ENCODE data around the gene MAP6.
A peak's percentile ranks its signal among the peaks of the same experiment; 100 is the strongest.
"Not testable (repeated sequence)": the region's sequence is repeated elsewhere in the genome, so short reads cannot be mapped to it uniquely, and the experiment has no call there.

Gene MAP6

GRCh38 chr11:75593286-75593915 is 75.4 kb downstream of the MAP6 start:
- DNase-seq (ENCODE audit: low read depth in 1 of 2, low spot score in 1 of 2): no peak

- no peak for DNase-seq (ENCODE audit: low read depth in 1 of 2, low spot score in 1 of 2)
Observed at GRCh38 chr11:75592715-75593114, 76.1 kb downstream of the MAP6 start.

DNA sequence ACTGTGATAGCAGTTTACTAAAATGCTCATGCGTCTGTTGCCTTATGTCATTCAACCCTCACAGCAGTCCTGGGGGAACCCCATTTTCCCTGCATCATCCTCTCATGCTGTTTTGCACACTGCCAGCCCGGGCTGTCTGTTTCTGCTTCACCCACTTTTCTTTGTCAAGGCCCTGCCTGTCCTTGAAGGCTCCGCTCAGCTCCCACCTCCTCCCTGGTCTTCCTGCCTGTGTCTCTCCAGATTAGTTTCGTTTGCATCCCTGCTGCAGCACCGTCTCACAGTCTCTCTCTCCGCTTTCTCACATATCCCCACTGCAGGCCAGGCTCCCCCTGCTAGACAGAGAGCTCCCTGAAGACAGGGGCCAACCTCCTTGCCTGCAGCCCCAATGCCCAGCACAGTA is 76.9 kb downstream of the MAP6 start:
- DNase-seq (ENCODE audit: low read depth in 1 of 2, low spot score in 1 of 2): no peak

DNA sequence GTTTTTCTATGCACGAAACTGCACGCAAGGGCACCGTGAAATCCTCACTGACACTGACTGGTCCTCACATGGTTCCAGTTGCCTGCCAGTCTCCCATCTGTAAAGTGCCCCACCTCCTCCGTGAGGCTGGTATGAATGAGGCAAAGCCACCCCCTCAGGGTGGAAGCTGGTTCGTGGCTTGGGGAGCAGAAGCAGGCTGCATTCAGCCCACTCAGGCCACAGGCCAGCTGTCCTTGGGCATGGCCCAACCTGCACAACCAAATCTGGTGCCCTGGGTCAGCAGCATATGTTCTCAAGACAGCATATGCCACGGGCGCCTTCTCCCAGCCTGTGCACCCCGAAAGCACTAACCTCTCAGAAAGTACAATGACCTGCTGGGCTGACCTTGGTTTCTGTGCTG is 77.5 kb downstream of the MAP6 start:
- DNase-seq (ENCODE audit: low read depth in 1 of 2, low spot score in 1 of 2): no peak

DNA sequence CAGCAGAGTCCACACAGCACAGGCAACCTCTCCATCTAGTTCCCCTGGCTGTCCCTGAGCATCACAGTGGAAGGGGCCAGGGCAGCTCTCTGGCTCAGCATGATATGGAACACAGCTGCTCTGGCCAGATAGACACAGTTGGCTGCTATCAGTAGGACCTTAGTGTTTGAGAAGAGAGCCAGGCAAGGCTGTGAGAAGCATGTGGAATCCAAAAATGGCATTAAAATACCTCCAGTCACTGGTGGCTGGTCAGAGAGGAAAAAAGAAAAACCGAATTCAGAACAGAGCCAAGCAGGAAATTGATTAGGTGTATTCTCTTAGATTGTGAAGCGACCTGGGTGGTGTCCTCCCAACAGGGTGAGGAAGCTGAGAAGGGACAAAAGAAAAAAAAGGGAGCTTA is 78.9 kb downstream of the MAP6 start:
- no peak for DNase-seq (ENCODE audit: low read depth in 1 of 2, low spot score in 1 of 2)

DNA sequence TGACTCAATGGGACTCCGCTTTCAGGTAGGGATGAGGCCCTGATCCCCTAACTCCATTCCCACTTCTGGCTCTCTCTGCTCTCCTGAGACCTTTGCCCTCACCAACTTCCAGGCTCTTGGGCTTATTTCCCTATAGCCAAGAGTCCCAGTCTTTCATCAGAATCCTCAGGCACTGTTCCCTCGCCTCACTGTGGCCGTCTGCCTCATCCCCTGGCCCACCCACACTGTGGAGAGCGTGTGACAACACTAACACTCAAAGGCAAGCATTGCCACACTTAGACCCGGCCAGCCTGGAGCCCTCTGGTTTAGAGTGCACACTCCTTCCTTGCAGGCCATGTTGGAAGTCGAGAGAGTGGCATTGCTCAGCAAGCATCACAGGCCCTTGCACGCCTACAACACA is 79.8 kb downstream of the MAP6 start:
- no peak for DNase-seq (ENCODE audit: low read depth in 1 of 2, low spot score in 1 of 2)

DNA sequence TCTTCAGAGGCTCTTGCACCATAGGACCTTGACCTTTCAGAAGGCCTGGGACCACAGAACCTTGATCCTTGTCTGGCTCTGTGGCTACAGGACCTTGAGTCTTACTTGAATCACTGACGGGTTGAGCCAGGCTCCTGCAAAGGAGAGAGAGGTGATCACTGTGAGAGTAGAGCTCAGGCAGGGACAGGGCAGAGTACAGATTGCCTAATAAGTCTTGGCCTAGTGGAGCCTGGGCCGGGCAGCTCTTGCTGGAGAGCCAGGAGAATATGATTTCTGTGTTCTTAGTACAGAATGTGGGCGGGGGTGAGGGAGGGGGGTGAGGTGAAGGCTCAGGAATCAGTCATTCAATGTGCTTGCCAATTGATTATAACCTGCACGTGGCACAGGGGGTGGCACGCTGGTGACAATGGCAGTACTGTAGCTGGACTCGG is 80.8 kb downstream of the MAP6 start:
- DNase-seq (ENCODE audit: low read depth in 1 of 2, low spot score in 1 of 2): no peak

- no peak for DNase-seq (ENCODE audit: low read depth in 1 of 2, low spot score in 1 of 2)
Observed at GRCh38 chr11:75586395-75586794, 82.4 kb downstream of the MAP6 start.

DNA sequence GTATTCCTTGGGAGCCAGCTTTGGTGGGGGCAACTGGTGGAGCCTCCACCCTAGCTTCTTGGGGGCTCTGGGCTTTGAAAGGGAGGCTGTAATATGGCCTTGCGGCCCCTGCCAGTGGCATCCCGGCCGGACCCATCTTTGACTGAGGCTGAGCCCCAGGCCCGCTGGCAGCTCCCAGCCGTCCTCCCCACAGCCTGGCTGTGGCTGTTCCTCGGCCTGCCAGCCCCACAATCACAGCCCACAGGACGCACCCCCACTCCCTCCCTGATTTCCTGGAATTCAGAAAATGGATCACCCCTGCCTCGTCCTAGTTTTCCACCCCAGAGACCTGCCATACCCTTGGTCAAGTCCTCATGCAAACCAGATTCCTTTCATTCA is 83.6 kb downstream of the MAP6 start:
- no peak for DNase-seq (ENCODE audit: low read depth in 1 of 2, low spot score in 1 of 2)

DNA sequence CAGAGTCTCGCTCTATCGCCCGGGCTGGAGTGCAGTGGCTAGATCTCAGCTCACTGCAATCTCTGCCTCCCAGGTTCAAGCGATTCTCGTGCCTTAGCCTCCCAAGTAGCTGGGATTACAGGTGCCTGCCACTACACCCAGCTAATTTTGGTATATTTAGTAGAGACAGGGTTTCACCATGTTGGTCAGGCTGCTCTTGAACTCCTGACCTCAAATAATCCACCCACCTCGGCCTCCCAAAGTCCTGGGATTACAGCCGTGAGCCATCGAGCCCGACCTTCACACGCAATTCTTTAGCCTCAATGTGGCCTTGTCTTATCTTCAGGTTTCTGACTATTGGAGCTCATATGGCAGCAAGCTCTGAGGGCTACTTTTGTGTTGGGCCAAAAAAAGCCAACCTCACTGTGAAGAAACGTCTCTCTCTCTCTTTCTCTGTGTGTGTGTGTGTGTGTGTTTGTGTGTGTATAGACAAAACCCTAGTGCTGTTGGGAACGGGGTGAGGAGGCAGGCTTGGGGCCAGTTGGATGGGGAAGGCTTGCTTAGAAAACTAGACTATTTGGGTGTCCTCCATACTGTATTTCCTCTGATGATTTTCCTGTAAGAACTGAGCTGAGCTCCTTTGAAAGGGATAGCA is 84.1 kb downstream of the MAP6 start:
- not testable (repeated sequence) for DNase-seq (ENCODE audit: low read depth in 1 of 2, low spot score in 1 of 2)

DNA sequence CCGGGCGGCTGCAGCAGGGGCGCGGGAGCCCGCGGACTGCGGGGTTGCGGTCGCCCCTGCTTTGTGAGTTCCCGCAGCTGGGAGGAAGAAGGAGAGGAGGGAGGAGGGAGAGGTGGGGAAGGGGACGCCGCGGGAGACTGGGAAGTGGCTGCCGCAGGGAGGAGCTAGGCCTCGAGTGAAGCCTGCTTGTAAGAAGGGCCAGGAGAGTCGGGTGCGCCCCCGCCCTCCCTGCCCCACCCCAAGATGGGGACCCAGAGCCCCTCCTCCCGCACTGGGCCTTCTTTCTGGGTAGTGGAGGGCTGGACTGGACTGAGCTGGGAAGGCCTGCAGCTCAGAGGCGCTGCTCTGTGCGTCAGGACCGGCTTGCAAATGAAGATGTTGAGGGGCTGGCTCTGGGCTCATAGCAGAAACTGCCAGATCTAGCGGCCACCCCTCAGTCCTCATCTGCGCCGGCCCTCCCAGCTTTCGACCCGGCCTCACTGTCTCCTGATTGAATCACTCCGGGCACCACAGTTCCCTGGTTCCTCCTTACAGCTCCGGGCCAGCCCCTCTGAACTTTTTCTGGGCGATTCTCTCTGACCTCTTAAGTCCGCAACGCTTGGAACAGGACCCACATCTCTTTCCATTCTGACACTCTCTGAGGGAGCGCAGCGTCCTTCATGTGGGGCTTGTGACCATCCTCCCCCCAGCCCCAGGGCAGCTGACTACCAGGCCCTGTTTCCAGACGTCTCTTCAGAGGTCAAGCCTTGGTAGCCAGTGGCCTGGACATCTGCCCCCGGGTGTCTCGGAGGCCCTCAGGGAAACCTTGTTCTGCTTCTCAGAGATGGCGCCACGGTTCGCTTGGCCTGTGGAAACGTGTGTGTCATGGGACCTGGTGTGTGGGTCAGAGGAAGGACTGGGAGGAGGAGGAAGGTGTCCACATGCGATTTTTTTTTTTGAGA is 84.8 kb downstream of the MAP6 start:
- no peak for DNase-seq (ENCODE audit: low read depth in 1 of 2, low spot score in 1 of 2)

DNA sequence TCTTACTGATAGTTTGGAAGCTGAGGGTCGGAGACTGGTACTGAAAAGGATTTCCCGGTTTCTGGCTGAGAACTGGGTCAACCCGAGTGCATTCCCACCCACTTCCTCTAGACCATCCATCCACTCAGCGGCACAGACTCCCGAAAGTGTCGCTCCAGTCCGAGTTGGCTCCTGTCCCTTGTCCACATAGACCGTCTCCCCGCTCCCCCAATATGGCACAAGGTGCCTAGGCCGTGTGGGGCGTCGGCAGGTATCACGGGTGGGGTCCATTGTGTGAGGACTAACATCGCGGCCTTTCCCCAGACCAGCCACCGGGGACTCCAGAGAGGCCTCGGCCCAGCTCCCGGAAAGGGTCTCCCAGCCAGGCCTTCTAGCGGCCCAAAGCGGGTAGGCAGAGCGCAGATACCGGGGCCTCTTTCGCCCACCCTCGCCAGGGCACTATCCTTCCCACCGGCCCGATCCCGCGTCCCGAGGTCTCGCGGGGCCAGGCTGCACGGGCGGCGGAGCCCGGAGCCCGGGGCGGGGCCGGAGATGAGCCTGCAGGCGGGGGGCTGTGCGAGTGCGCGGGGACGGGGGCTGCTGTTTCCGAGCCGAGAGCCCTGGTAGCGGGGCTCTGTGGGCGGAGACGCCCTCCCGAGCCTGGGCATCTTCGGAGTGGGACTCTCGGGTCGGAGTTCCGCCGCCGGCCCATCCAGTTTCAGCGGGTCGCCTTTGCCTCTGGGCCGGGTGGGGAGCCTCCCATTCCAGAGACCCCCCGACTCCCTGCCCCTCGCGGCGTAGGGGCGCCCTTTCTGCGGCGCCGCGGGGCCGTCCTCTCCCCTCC is 85.7 kb downstream of the MAP6 start:
- peak; percentile 24 to 44 for DNase-seq (ENCODE audit: low read depth in 1 of 2, low spot score in 1 of 2)

GRCh38 chr11:75582506-75582894 is 86.3 kb downstream of the MAP6 start:
- DNase-seq (ENCODE audit: low read depth in 1 of 2, low spot score in 1 of 2): no peak

GRCh38 chr11:75579841-75580240 is 89.0 kb downstream of the MAP6 start:
- DNase-seq (ENCODE audit: low read depth in 1 of 2, low spot score in 1 of 2): no peak

DNA sequence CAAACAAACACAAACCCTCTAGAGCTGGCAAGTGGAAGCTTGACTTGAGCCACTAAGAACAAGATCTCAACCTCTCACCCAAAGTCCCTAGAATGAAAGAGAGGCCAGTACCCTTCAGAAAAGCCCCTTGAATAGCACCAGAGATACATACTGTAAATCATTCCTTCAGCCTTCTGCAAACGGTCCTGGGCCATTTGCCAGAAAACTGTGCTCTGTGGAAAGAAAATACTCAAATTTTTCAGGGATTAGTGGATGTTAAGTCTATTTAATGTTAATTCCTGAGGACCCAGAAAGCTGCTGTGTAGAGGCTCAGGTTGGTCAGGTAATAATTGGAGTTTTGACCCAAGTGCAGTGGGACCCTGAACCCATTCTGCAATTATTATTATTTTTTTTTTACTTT is 89.9 kb downstream of the MAP6 start:
- DNase-seq (ENCODE audit: low read depth in 1 of 2, low spot score in 1 of 2): no peak

GRCh38 chr11:75577207-75577606 is 91.6 kb downstream of the MAP6 start:
- DNase-seq (ENCODE audit: low read depth in 1 of 2, low spot score in 1 of 2): peak; percentile 42 to 48

- DNase-seq (ENCODE audit: low read depth in 1 of 2, low spot score in 1 of 2): no peak
Observed at GRCh38 chr11:75576499-75576918, 92.3 kb downstream of the MAP6 start.

DNA sequence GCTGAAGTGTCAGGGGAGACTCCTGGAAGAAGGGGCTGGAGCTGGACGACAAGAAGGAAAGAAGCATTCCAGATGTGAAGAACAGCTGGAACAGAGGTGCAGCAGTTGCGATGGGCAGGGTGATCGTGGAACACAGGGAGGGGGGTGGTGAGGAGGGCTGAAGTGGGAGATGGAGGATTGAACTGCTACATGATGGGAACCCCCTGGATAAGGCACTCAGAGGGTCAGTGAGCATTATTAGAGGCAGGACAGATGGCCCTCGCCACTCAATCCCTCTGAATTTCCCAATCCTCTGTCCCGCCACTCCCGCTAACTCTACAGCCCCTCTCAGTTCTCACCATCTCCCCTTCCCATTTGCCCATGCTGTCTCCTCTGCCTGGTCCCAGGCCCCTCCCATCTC is 92.8 kb downstream of the MAP6 start:
- no peak for DNase-seq (ENCODE audit: low read depth in 1 of 2, low spot score in 1 of 2)

GRCh38 chr11:75574698-75575602 is 93.9 kb downstream of the MAP6 start:
- DNase-seq (ENCODE audit: low read depth in 1 of 2, low spot score in 1 of 2): no peak

GRCh38 chr11:75572744-75573143 is 96.1 kb downstream of the MAP6 start:
- DNase-seq (ENCODE audit: low read depth in 1 of 2, low spot score in 1 of 2): no peak
